H9 (cell line): ENCODE measurements around the gene CMTM8. TPM values are rescaled to one million over a fixed set of nuclear protein-coding genes. Genes with fewer than 3 reads are reported as not detected.

Experiments used
- DNase-seq: peaks from one replicate; pipeline ENCODE4 v3.0.0-alpha.2; 2017
- H2AFZ ChIP-seq: one replicate; pipeline ENCODE4 v1.6.1; 2013; ENCODE audit warnings: mild to moderate bottlenecking, low read length, control low read depth, moderate library complexity
- H2AK5ac ChIP-seq: 2 replicates; pipeline ENCODE4 v1.6.1; 2013; ENCODE audit warnings: low read length, control low read depth, mixed read lengths; ENCODE audit not compliant: insufficient read length
- H2BK120ac ChIP-seq: one replicate; pipeline ENCODE4 v1.6.1; 2013; ENCODE audit warnings: low read depth, mild to moderate bottlenecking, low read length, control low read depth, inconsistent platforms; ENCODE audit not compliant: poor library complexity, severe bottlenecking
- H2BK12ac ChIP-seq: 2 replicates; pipeline ENCODE4 v1.6.1; 2013; ENCODE audit warnings: low read length, control low read depth, mixed read lengths, low read depth; ENCODE audit not compliant: insufficient read length
- H2BK15ac ChIP-seq: 2 replicates; pipeline ENCODE4 v1.6.1; 2013; ENCODE audit warnings: low read depth, low read length, control low read depth
- H2BK20ac ChIP-seq: one replicate; pipeline ENCODE4 v1.6.1; 2013; ENCODE audit warnings: low read depth, mild to moderate bottlenecking, low read length, control low read depth, inconsistent platforms; ENCODE audit not compliant: poor library complexity, severe bottlenecking
- H2BK5ac ChIP-seq: 2 replicates; pipeline ENCODE4 v1.6.1; 2013; ENCODE audit warnings: low read length, control low read depth, mixed read lengths; ENCODE audit not compliant: insufficient read length
- H3K14ac ChIP-seq: 2 replicates; pipeline ENCODE4 v1.6.1; 2013; ENCODE audit warnings: low read length, control low read depth; ENCODE audit not compliant: insufficient read depth
- H3K18ac ChIP-seq: 2 replicates; pipeline ENCODE4 v1.6.1; 2013; ENCODE audit warnings: low read depth, mild to moderate bottlenecking, mixed read lengths, low read length, control low read depth; ENCODE audit not compliant: insufficient read length
- H3K23ac ChIP-seq: 2 replicates; pipeline ENCODE4 v1.6.1; 2013; ENCODE audit warnings: low read length, control low read depth, mixed read lengths, low read depth; ENCODE audit not compliant: insufficient read length
- H3K23me2 ChIP-seq: 2 replicates; pipeline ENCODE4 v1.6.1; 2013; ENCODE audit warnings: low read depth, mild to moderate bottlenecking, mixed read lengths, low read length, control low read depth; ENCODE audit not compliant: insufficient read length, poor library complexity, severe bottlenecking
- H3K27ac ChIP-seq: 2 replicates; pipeline ENCODE4 v1.5.1; 2013; ENCODE audit warnings: low read length, control low read depth, mixed read lengths, low read depth; ENCODE audit not compliant: insufficient read length
- H3K27me3 ChIP-seq: 2 replicates; pipeline ENCODE4 v1.6.1; 2013; ENCODE audit warnings: low read length, control low read depth, inconsistent platforms; ENCODE audit not compliant: insufficient read depth
- H3K4ac ChIP-seq: 2 replicates; pipeline ENCODE4 v1.6.1; 2013; ENCODE audit warnings: low read depth, mild to moderate bottlenecking, control low read depth, inconsistent platforms, low read length, moderate library complexity
- H3K4me1 ChIP-seq: 2 replicates; pipeline ENCODE4 v1.6.1; 2013; ENCODE audit warnings: low read length, control low read depth, inconsistent platforms; ENCODE audit not compliant: insufficient read depth
- H3K4me2 ChIP-seq: 2 replicates; pipeline ENCODE4 v1.6.1; 2013; ENCODE audit warnings: low read length, control low read depth, mixed read lengths; ENCODE audit not compliant: insufficient read length, insufficient read depth
- H3K56ac ChIP-seq: 2 replicates; pipeline ENCODE4 v1.6.1; 2013; ENCODE audit warnings: low read depth, mild to moderate bottlenecking, mixed read lengths, low read length, control low read depth; ENCODE audit not compliant: insufficient read length
- H3K79me1 ChIP-seq: 2 replicates; pipeline ENCODE4 v1.6.1; 2013; ENCODE audit warnings: low read depth, mild to moderate bottlenecking, moderate library complexity, low read length, control low read depth, inconsistent platforms; ENCODE audit not compliant: insufficient read depth, poor library complexity, severe bottlenecking
- H3K79me2 ChIP-seq: 2 replicates; pipeline ENCODE4 v1.6.1; 2013; ENCODE audit warnings: low read length, control low read depth, inconsistent platforms; ENCODE audit not compliant: insufficient read depth
- H3K9ac ChIP-seq: 2 replicates; pipeline ENCODE4 v1.6.1; 2013; ENCODE audit warnings: low read length, control low read depth, mixed read lengths; ENCODE audit not compliant: insufficient read length; ENCODE audit errors: extremely low read depth
- H3K9me3 ChIP-seq: one replicate; pipeline ENCODE4 v1.6.1; 2013; ENCODE audit warnings: low read depth, low read length, inconsistent platforms; ENCODE audit not compliant: control insufficient read depth
- H3T11ph ChIP-seq: one replicate; pipeline ENCODE4 v1.6.1; 2013; ENCODE audit warnings: mild to moderate bottlenecking, low read length, control low read depth, inconsistent platforms
- H4K20me1 ChIP-seq: one replicate; pipeline ENCODE4 v1.6.1; 2013; ENCODE audit not compliant: control insufficient read depth, insufficient read length, insufficient read depth
- H4K5ac ChIP-seq: 2 replicates; pipeline ENCODE4 v1.6.1; 2013; ENCODE audit warnings: low read depth, mild to moderate bottlenecking, mixed read lengths, low read length, control low read depth; ENCODE audit not compliant: insufficient read length
- H4K8ac ChIP-seq: replicated peaks from 2 replicates; pipeline ENCODE4 v1.6.1; 2013; ENCODE audit warnings: low read length, control low read depth, mixed read lengths, low read depth; ENCODE audit not compliant: insufficient read length
- H4K91ac ChIP-seq: 2 replicates; pipeline ENCODE4 v1.6.1; 2013; ENCODE audit warnings: low read depth, mild to moderate bottlenecking, moderate library complexity, mixed read lengths, low read length, control low read depth; ENCODE audit not compliant: insufficient read length
- H3K27ac Mint-ChIP-seq, 3 experiments: 2 replicates in 2 of 3; 3 replicates in 1 of 3; pipeline ENCODE4 v1.8.0; 2020 to 2021; ENCODE audit warnings: mixed read lengths in 3 of 3, mild to moderate bottlenecking in 1 of 3, moderate library complexity in 1 of 3
- H3K27me3 Mint-ChIP-seq: 2 replicates; pipeline ENCODE4 v1.8.0; 2021; ENCODE audit warnings: low read depth, mild to moderate bottlenecking, moderate library complexity, mixed read lengths
- H3K36me3 Mint-ChIP-seq, 3 experiments: 2 replicates in 2 of 3; 3 replicates in 1 of 3; pipeline ENCODE4 v1.8.0; 2020 to 2021; ENCODE audit warnings: low read depth in 3 of 3, mixed read lengths in 3 of 3; ENCODE audit not compliant: insufficient read depth in 1 of 3
- H3K4me1 Mint-ChIP-seq, 2 experiments: 2 replicates each; pipeline ENCODE4 v1.8.0; 2020; ENCODE audit warnings: mixed read lengths in 2 of 2
- H3K4me3 Mint-ChIP-seq, 2 experiments: 2 replicates in 1 of 2; 3 replicates in 1 of 2; pipeline ENCODE4 v1.8.0; 2020 to 2021; ENCODE audit warnings: mild to moderate bottlenecking in 2 of 2, mixed read lengths in 2 of 2, moderate library complexity in 1 of 2
- H3K9me3 Mint-ChIP-seq, 2 experiments: 2 replicates in 1 of 2; 3 replicates in 1 of 2; pipeline ENCODE4 v1.8.0; 2020; ENCODE audit warnings: mild to moderate bottlenecking in 2 of 2, mixed read lengths in 2 of 2, moderate library complexity in 1 of 2
- CTCF ChIP-seq: fragments of 200-600 bp; sonication (generic); conservative IDR thresholded peaks from 3 replicates; pipeline ENCODE4 v1.8.0; 2021; ENCODE audit warnings: antibody characterized with exemption, mild to moderate bottlenecking
- WGBS: extraction: QIAGEN DNeasy Blood & Tissue Kit; methylation state at CpG from one replicate; pipeline ENCODE4 v1.1.7; 2013; ENCODE audit warnings: missing lambda C conversion rate, low lambda C conversion rate, mixed read lengths; ENCODE audit not compliant: insufficient read length; ENCODE audit errors: extremely low coverage; 5-methylcytosine and 5-hydroxymethylcytosine counted together
- total RNA-seq: library from RNA; stranded (reverse); gene quantifications from 2 replicates; pipeline ENCODE4 v1.2.1, GENCODE V29; 2021

CMTM8 gene
- total RNA-seq, 1 experiment from 2014 or later: 4.0 TPM

- no peaks in the 10 kb centered on the region for H3K27me3 Mint-ChIP-seq
- no peaks in the 10 kb centered on the region for H3K9me3 ChIP-seq
- H4K20me1 ChIP-seq: no peaks in the 10 kb centered on the region
- H2AFZ ChIP-seq: no peak overlapping the region
- H2BK5ac ChIP-seq: no peak overlapping the region
- H2BK12ac ChIP-seq: no peak overlapping the region
- no CpG with 5 or more reads among the region's 5 CpGs for WGBS
- H3K18ac ChIP-seq: no peak overlapping the region
- H3K9ac ChIP-seq: no peak overlapping the region
- H2BK15ac ChIP-seq: no peak overlapping the region
- H3K4me1 ChIP-seq: no peaks in the 10 kb centered on the region; the same call in 1 of the 2 replicates
- H3K56ac ChIP-seq: no peak overlapping the region
- no peaks in the 10 kb centered on the region for H3K79me1 ChIP-seq
- H3K27me3 ChIP-seq: no peaks in the 10 kb centered on the region
- no peak overlapping the region for H3K27ac ChIP-seq
- no peak overlapping the region for H3K14ac ChIP-seq
- peaks cover 3 to 7% of the 10 kb centered on the region in 2 experiments; a peak in 3 of 4 replicates for H3K4me1 Mint-ChIP-seq
- no peak overlapping the region for H4K8ac ChIP-seq
- H3K4me2 ChIP-seq: no peak overlapping the region
- no peak overlapping the region for H2BK20ac ChIP-seq
- no peak overlapping the region for H3K4me3 Mint-ChIP-seq
- TF ChIP-seq CTCF: no peak
- no peaks in the 10 kb centered on the region for H3K9me3 Mint-ChIP-seq
- no peak overlapping the region for H4K91ac ChIP-seq
- H3K23me2 ChIP-seq: no peaks in the 10 kb centered on the region
- no peaks in the 10 kb centered on the region for H3K79me2 ChIP-seq
- DNase-seq: no peak
- no peak overlapping the region for H2BK120ac ChIP-seq
- no peak overlapping the region for H3K4ac ChIP-seq
- H3T11ph ChIP-seq: no peak overlapping the region
- no peaks in the 10 kb centered on the region for H3K36me3 Mint-ChIP-seq
- no peak overlapping the region for H3K27ac Mint-ChIP-seq
- no peak overlapping the region for H4K5ac ChIP-seq
- no peak overlapping the region for H2AK5ac ChIP-seq
- no peak overlapping the region for H3K23ac ChIP-seq
Measured at GRCh38 chr3:32373844-32374243, 135.4 kb downstream of the CMTM8 start.
